Central memory CD8-positive, alpha-beta T cell (primary cell): ENCODE results near the gene PCSK2.

Source experiments
- ATAC-seq: fragments of 150-1000 bp; cut with Tn5 transposase; replicated peaks from 2 replicates; pipeline ENCODE4 v1.10.0; 2022; ENCODE audit warnings: mild to moderate bottlenecking, moderate FRiP score, moderate number of reproducible peaks; ENCODE audit not compliant: poor library complexity, severe bottlenecking; ENCODE audit errors: extremely low read depth
- DNase-seq, 2 donors: peaks; one replicate each; pipeline ENCODE4 v3.0.0; 2021; ENCODE audit warnings: low spot score in 2 of 2
- H3K27ac Mint-ChIP-seq: one replicate; pipeline ENCODE4 v1.8.0; 2022; ENCODE audit warnings: low read depth, mild to moderate bottlenecking, moderate library complexity, mixed read lengths
- H3K27me3 Mint-ChIP-seq: one replicate; pipeline ENCODE4 v1.8.0; 2022; ENCODE audit warnings: mixed read lengths
- H3K36me3 Mint-ChIP-seq: one replicate; pipeline ENCODE4 v1.8.0; 2022; ENCODE audit warnings: mild to moderate bottlenecking, moderate library complexity, mixed read lengths; ENCODE audit not compliant: insufficient read depth
- H3K4me1 Mint-ChIP-seq: one replicate; pipeline ENCODE4 v1.8.0; 2022; ENCODE audit warnings: mixed read lengths
- H3K4me3 Mint-ChIP-seq: one replicate; pipeline ENCODE4 v1.8.0; 2022; ENCODE audit warnings: mild to moderate bottlenecking, moderate library complexity, mixed read lengths
- H3K9me3 Mint-ChIP-seq: one replicate; pipeline ENCODE4 v1.8.0; 2022; ENCODE audit warnings: mixed read lengths

PCSK2 gene

GRCh38 chr20:17223553-17223952 is 3.3 kb upstream of the PCSK2 start:
- no peak for DNase-seq
- Mint-ChIP-seq H3K4me3 (no peak overlapping the region), H3K36me3 (no peaks in the 10 kb centered on the region), H3K27ac (no peak overlapping the region), H3K4me1 (peaks cover 6% of the 10 kb centered on the region), H3K27me3 (peaks cover 58% of the 10 kb centered on the region), H3K9me3 (peaks cover 6% of the 10 kb centered on the region)
- no peak for ATAC-seq

DNA sequence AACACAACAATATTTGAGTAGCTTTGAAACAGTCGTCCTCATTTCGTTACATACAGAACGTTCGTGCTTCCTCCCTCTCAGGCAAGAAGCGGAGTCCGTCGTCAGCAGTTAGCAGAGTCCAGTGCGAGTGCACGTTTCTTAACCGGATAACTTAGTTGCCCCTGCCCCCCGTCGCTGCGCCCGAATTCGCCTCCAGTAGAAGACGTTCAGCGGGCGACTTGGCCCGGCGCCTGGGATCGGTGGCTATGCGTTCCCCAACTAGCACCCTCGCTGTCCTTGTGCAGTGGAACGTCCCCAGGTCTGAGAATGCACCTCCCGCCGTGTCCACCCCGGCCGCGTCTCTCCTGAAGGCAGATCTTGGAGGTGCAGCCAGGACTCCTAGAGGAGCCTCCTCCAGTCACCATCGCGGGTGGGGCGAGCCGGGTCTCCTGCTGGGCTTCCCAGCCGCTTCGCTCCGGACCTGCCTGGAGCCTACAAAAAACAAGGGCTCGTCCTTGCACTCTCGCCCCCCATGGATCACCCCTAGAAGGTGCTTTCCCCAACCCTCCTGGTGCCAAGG is 910 bp upstream of the PCSK2 start:
- ATAC-seq = no peak
- H3K27me3 Mint-ChIP-seq = peaks cover 76% of the 10 kb centered on the region

DNA sequence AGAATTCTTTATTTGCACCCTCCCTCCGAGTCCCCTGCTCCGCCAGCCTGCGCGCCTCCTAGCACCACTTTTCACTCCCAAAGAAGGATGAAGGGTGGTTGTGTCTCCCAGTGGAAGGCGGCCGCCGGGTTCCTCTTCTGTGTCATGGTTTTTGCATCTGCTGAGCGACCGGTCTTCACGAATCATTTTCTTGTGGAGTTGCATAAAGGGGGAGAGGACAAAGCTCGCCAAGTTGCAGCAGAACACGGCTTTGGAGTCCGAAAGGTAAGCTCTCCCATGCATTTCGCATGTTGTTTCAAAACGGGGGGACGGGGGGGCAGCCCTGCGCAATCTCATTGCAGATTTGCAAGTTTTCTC is 357 bp downstream of the PCSK2 start:
- no peaks in the 10 kb centered on the region for H3K36me3 Mint-ChIP-seq
- H3K27ac Mint-ChIP-seq = no peak overlapping the region

More for the DNA sequence above, 910 bp upstream of the PCSK2 start:
- H3K9me3 Mint-ChIP-seq = peaks cover 6% of the 10 kb centered on the region
- peaks cover 6% of the 10 kb centered on the region for H3K4me1 Mint-ChIP-seq
- no peak overlapping the region for H3K4me3 Mint-ChIP-seq
- H3K27ac Mint-ChIP-seq = no peak overlapping the region
- no peak for DNase-seq
- no peaks in the 10 kb centered on the region for H3K36me3 Mint-ChIP-seq

DNA sequence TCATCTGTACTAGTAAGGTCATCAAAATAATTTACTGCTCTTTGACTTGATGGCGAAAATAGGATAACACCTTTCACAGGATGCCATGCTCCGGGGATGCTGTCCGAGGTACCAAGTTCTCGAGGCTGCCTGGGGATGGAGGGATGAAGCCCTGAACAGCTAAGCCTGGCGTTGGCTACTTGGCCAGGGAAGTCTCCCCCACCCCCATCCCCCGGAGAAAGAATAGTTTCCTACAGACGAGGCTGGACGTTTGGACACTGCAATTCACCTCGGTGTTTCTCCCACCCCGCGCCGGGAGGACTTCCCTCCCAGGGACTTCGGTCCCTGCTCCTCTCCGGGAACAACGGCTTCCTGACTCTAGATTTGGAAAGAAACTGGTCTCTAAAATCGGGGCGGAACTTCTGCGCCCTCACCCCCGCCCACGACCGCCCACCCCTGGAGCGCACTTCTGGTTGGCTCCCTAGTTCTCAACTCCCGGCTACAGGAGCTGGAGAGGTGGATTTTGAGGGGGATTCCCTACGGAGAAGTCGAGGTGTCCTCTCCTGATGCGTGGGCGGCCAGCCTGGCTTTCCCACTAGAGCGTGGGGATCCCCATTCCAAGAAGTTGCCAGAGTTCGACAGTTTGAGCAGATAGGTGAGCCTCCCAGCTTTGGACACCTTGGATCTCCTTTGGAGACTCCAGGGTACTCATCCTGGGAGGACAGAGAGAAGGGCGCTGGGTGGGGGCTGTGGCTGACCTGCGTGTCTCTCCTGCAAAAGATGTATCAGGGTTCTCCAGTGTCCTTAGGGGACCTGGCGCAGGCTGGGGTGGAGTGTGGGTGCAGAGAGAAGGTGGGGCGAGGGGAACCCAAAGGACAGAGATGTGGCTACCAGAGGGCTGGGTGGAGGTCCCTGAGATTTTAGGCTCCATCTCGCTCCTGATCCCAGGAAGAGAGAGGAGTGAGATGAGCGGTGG is 1.1 kb downstream of the PCSK2 start:
- no peak overlapping the region for H3K27ac Mint-ChIP-seq
- ATAC-seq = no peak
- H3K27me3 Mint-ChIP-seq = peaks cover 74% of the 10 kb centered on the region
- peaks cover 6% of the 10 kb centered on the region for H3K9me3 Mint-ChIP-seq
- no peak overlapping the region for H3K4me3 Mint-ChIP-seq
- peaks cover 6% of the 10 kb centered on the region for H3K4me1 Mint-ChIP-seq
- H3K36me3 Mint-ChIP-seq = no peaks in the 10 kb centered on the region
- no peak for DNase-seq

More for the DNA sequence above, 357 bp downstream of the PCSK2 start:
- H3K27me3 Mint-ChIP-seq = peaks cover 76% of the 10 kb centered on the region
- DNase-seq = no peak
- no peak overlapping the region for H3K4me3 Mint-ChIP-seq
- ATAC-seq = no peak
- peaks cover 6% of the 10 kb centered on the region for H3K9me3 Mint-ChIP-seq
- peaks cover 6% of the 10 kb centered on the region for H3K4me1 Mint-ChIP-seq

DNA sequence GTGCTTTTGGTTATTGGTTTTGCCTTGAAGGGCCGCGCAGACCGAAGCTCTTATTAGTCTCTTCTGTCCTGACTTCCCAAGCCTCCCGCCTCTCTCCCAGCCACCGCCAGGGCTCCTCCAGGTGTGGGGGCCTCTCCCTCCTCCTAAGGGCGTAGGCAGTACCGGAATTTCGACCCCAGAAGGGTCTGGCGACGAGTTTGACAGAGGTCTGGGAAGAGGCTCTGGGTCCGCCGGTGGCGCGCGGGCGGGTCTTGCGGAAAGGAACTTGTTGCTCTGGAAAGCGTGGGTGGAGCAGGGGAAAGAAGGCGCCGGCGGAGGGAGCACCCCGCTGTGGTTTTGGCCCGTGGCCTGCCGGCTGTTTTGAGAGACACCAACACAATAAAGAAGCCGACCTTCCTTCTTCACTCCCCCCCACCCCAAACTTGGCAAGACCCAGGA is 1.8 kb downstream of the PCSK2 start:
- Mint-ChIP-seq H3K27me3 (peaks cover 67% of the 10 kb centered on the region), H3K9me3 (peaks cover 6% of the 10 kb centered on the region), H3K36me3 (no peaks in the 10 kb centered on the region), H3K27ac (no peak overlapping the region), H3K4me1 (peaks cover 6% of the 10 kb centered on the region), H3K4me3 (no peak overlapping the region)
- DNase-seq (no peak), ATAC-seq (no peak)

DNA sequence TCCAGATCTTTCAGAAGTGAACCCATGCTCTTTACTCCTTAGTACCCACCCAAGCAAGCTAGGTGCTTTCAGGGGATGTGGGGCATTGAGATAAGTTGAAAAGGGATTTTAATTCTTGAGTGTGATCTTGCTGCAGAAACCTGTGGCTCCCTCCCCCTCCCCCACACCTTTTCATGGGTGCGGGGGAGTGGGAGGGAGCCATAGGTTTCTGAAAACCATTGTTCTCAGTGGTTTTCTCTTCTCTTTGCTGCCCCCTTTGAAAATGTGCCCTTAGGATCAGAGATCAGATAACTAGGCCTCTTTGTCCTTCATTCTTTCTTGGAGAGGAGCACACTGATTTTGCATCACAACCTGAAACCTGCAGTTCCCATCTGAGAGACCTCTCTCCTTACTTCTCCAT is 2.4 kb downstream of the PCSK2 start:
- Mint-ChIP-seq H3K9me3 (peaks cover 6% of the 10 kb centered on the region), H3K4me1 (peaks cover 6% of the 10 kb centered on the region), H3K27ac (no peak overlapping the region), H3K36me3 (no peaks in the 10 kb centered on the region), H3K27me3 (peaks cover 61% of the 10 kb centered on the region), H3K4me3 (no peak overlapping the region)
- DNase-seq (no peak), ATAC-seq (no peak)

GRCh38 chr20:17233626-17234025 is 6.8 kb downstream of the PCSK2 start:
- no peak overlapping the region for H3K27ac Mint-ChIP-seq
- no peaks in the 10 kb centered on the region for H3K36me3 Mint-ChIP-seq
- H3K9me3 Mint-ChIP-seq = peaks cover 11% of the 10 kb centered on the region
- H3K4me1 Mint-ChIP-seq = no peaks in the 10 kb centered on the region
- DNase-seq (no peak), ATAC-seq (no peak)
- H3K27me3 Mint-ChIP-seq = peaks cover 17% of the 10 kb centered on the region
- no peak overlapping the region for H3K4me3 Mint-ChIP-seq

GRCh38 chr20:17236766-17237165 is 9.9 kb downstream of the PCSK2 start:
- Mint-ChIP-seq H3K36me3 (no peaks in the 10 kb centered on the region), H3K27ac (no peak overlapping the region), H3K27me3 (no peaks in the 10 kb centered on the region), H3K4me3 (no peak overlapping the region), H3K9me3 (peaks cover 17% of the 10 kb centered on the region), H3K4me1 (no peaks in the 10 kb centered on the region)
- DNase-seq (no peak), ATAC-seq (no peak)

GRCh38 chr20:17248224-17248623 is 21.4 kb downstream of the PCSK2 start:
- H3K9me3 Mint-ChIP-seq = peaks cover 6% of the 10 kb centered on the region
- H3K27me3 Mint-ChIP-seq = no peaks in the 10 kb centered on the region
- no peaks in the 10 kb centered on the region for H3K4me1 Mint-ChIP-seq
- H3K4me3 Mint-ChIP-seq = no peak overlapping the region
- H3K36me3 Mint-ChIP-seq = no peaks in the 10 kb centered on the region
- ATAC-seq = no peak
- DNase-seq = no peak
- H3K27ac Mint-ChIP-seq = no peak overlapping the region

DNA sequence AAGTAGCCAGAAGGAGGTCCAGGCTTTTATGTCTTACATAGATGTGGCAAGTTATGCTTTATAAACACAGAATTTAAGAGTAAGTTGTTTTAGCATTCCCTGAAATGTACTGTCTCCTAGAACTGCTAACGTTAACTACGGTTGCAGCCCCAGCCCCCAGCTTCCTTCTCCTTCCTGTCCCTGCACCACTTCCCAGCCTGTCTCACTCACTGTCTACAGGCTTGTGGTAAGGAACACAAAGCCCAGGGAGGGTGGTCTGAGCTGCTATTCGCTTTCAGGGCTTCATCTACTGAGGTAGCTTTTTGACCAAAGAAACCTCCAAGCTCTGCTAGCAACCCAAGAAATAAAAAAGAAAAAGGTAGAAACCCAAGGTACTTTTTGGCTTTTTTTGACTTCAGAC is 35.9 kb downstream of the PCSK2 start:
- no peaks in the 10 kb centered on the region for H3K36me3 Mint-ChIP-seq
- ATAC-seq (no peak), DNase-seq (no peak)
- H3K4me3 Mint-ChIP-seq = no peak overlapping the region
- no peaks in the 10 kb centered on the region for H3K4me1 Mint-ChIP-seq
- peaks cover 10% of the 10 kb centered on the region for H3K9me3 Mint-ChIP-seq
- H3K27me3 Mint-ChIP-seq = peaks cover 8% of the 10 kb centered on the region
- H3K27ac Mint-ChIP-seq = no peak overlapping the region

GRCh38 chr20:17273717-17274116 is 46.9 kb downstream of the PCSK2 start:
- no peaks in the 10 kb centered on the region for H3K36me3 Mint-ChIP-seq
- H3K27ac Mint-ChIP-seq = no peak overlapping the region
- no peaks in the 10 kb centered on the region for H3K27me3 Mint-ChIP-seq
- no peak overlapping the region for H3K4me3 Mint-ChIP-seq
- no peak for DNase-seq
- H3K4me1 Mint-ChIP-seq = no peaks in the 10 kb centered on the region
- no peak for ATAC-seq
- peaks cover 5% of the 10 kb centered on the region for H3K9me3 Mint-ChIP-seq

GRCh38 chr20:17276101-17276500 is 49.3 kb downstream of the PCSK2 start:
- Mint-ChIP-seq H3K36me3 (no peaks in the 10 kb centered on the region), H3K27me3 (no peaks in the 10 kb centered on the region), H3K4me1 (no peaks in the 10 kb centered on the region), H3K27ac (no peak overlapping the region), H3K9me3 (peaks cover 7% of the 10 kb centered on the region), H3K4me3 (no peak overlapping the region)
- DNase-seq (no peak), ATAC-seq (no peak)

DNA sequence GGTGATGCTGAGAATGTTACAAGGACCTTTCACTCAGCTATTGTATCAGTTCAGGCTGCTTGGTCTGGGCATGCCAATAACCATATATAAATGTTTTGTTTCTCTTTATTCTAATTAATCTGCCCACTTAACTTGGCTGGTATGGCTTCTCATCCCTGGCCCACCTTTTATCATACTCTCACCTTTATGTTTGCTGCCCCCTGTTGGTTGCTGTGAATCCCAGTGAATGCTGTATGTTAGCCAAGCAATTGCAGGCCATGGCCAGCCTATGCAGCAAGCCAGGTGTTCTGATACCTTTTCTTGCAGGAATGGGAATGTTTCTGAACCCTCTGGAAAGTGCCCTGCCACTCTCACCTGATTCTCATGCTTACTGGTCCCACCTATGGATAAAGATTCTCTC is 54.6 kb downstream of the PCSK2 start:
- no peak for ATAC-seq

More for the DNA sequence above, 54.6 kb downstream of the PCSK2 start:
- Mint-ChIP-seq H3K27me3 (no peaks in the 10 kb centered on the region), H3K27ac (no peak overlapping the region), H3K9me3 (peaks cover 7% of the 10 kb centered on the region), H3K4me1 (no peaks in the 10 kb centered on the region), H3K4me3 (no peak overlapping the region), H3K36me3 (no peaks in the 10 kb centered on the region)
- no peak for DNase-seq
